DND-41 (cell line): Measurements from ENCODE around the gene ARHGEF6.

Experiments
- ATAC-seq: fragments of 200-7000 bp; cut with Tn5 transposase; 3 replicates; pipeline ENCODE4 v1.9.1; 2021; ENCODE audit warnings: low read depth; ENCODE audit not compliant: insufficient read depth
- DNase-seq: peaks from one replicate; pipeline ENCODE4 v3.0.0-alpha.2; 2020
- H2AFZ ChIP-seq: 2 replicates; pipeline ENCODE4 v1.6.0; 2012; ENCODE audit warnings: low read depth, low read length
- H3K27ac ChIP-seq: 2 replicates; pipeline ENCODE4 v1.5.1; 2012; ENCODE audit warnings: low read length, inconsistent platforms
- H3K27me3 ChIP-seq: fragments of 200-600 bp; sonication (generic); 2 replicates; pipeline ENCODE4 v1.6.0; 2012; ENCODE audit warnings: low read length, mild to moderate bottlenecking, inconsistent platforms; ENCODE audit not compliant: insufficient read depth, poor library complexity
- H3K36me3 ChIP-seq: 2 replicates; pipeline ENCODE4 v1.5.1; 2012; ENCODE audit warnings: low read length, inconsistent platforms; ENCODE audit not compliant: insufficient read depth
- H3K4me1 ChIP-seq: 2 replicates; pipeline ENCODE4 v1.5.1; 2012; ENCODE audit warnings: mild to moderate bottlenecking, low read length; ENCODE audit not compliant: insufficient read depth
- H3K4me2 ChIP-seq: 2 replicates; pipeline ENCODE4 v1.6.0; 2012; ENCODE audit warnings: mild to moderate bottlenecking, moderate library complexity, low read length, inconsistent platforms; ENCODE audit not compliant: insufficient read depth
- H3K4me3 ChIP-seq, 2 experiments: fragments of 200-600 bp in 1 of 2; shearing (Covaris generic) in 1 of 2; 2 replicates each; pipeline ENCODE4 v1.5.1; 2012 to 2016; ENCODE audit warnings: inconsistent platforms in 2 of 2, low read length in 2 of 2, mild to moderate bottlenecking in 2 of 2, low read depth in 1 of 2, moderate library complexity in 1 of 2
- H3K79me2 ChIP-seq: 2 replicates; pipeline ENCODE4 v1.6.0; 2012; ENCODE audit warnings: low read length, inconsistent platforms; ENCODE audit not compliant: insufficient read depth
- H3K9ac ChIP-seq: 2 replicates; pipeline ENCODE4 v1.6.0; 2012; ENCODE audit warnings: low read depth, mild to moderate bottlenecking, inconsistent platforms, low read length, moderate library complexity
- H3K9me3 ChIP-seq: 2 replicates; pipeline ENCODE4 v1.5.1; 2012; ENCODE audit warnings: low read length, moderate library complexity, mild to moderate bottlenecking, inconsistent platforms; ENCODE audit not compliant: insufficient read depth, severe bottlenecking
- H4K20me1 ChIP-seq: 2 replicates; pipeline ENCODE4 v1.6.0; 2012; ENCODE audit warnings: low read length; ENCODE audit not compliant: insufficient read depth
- EZH2 ChIP-seq: IDR thresholded peaks from 3 replicates; pipeline ENCODE4 v1.6.1; 2012; ENCODE audit warnings: borderline replicate concordance, low read depth, mild to moderate bottlenecking, moderate library complexity, low read length, inconsistent platforms; ENCODE audit not compliant: severe bottlenecking
- TF ChIP-seq, protein P1 (sequence below): IDR thresholded peaks from 2 replicates; pipeline ENCODE4 v1.5.1; 2012; ENCODE audit warnings: borderline replicate concordance, low read length, moderate library complexity, mild to moderate bottlenecking; ENCODE audit not compliant: poor library complexity, severe bottlenecking; ENCODE audit errors: extremely low read depth

Gene ARHGEF6, protein sequence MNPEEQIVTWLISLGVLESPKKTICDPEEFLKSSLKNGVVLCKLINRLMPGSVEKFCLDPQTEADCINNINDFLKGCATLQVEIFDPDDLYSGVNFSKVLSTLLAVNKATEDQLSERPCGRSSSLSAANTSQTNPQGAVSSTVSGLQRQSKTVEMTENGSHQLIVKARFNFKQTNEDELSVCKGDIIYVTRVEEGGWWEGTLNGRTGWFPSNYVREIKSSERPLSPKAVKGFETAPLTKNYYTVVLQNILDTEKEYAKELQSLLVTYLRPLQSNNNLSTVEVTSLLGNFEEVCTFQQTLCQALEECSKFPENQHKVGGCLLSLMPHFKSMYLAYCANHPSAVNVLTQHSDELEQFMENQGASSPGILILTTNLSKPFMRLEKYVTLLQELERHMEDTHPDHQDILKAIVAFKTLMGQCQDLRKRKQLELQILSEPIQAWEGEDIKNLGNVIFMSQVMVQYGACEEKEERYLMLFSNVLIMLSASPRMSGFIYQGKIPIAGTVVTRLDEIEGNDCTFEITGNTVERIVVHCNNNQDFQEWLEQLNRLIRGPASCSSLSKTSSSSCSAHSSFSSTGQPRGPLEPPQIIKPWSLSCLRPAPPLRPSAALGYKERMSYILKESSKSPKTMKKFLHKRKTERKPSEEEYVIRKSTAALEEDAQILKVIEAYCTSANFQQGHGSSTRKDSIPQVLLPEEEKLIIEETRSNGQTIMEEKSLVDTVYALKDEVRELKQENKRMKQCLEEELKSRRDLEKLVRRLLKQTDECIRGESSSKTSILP

DNA sequence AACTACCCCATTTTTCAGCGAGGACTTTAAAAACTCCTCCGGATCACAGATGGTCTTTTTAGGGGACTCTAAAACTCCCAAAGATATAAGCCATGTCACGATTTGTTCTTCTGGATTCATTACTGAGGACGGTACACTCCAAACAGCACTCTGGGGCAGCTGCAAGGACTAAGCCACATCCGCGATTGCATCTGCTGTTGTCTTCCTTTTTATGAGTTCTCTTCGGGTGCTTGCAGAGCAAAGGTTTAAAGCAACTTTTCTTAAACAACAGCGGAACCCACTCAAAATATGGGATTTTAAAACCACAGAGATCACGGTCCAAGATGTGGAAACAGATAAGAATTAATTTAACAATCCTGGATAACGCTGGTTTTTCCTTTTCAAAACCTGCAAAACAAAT lies at the start of gene ARHGEF6:
ARHGEF6 (minus strand) TSS at position 170 of the 400 bp plus-strand sequence; CDS start at position 120, 50 bp downstream.
- DNase-seq (peak; percentile 77), ATAC-seq (peak; percentile 80)
- Histone ChIP-seq H3K4me3 (peak within 1 kb of the TSS; percentile 41 to 56), H3K4me1 (peaks cover 69% of the 10 kb centered on the region), H3K9me3 (no peaks in the 10 kb centered on the region), H2AFZ (peak within 1 kb of the TSS; percentile 72), H3K27ac (peak within 1 kb of the TSS; percentile 85), H3K27me3 (no peaks in the 10 kb centered on the region), H3K9ac (peak within 1 kb of the TSS; percentile 68), H4K20me1 (no peaks in the 10 kb centered on the region), H3K4me2 (peak within 1 kb of the TSS; percentile 72), H3K79me2 (peaks cover 49% of the 10 kb centered on the region), H3K36me3 (0 out of 2 replicates have a peak, but pooled peaks cover 7% of the 10 kb centered on the region)
- TF ChIP-seq, protein P1, sequence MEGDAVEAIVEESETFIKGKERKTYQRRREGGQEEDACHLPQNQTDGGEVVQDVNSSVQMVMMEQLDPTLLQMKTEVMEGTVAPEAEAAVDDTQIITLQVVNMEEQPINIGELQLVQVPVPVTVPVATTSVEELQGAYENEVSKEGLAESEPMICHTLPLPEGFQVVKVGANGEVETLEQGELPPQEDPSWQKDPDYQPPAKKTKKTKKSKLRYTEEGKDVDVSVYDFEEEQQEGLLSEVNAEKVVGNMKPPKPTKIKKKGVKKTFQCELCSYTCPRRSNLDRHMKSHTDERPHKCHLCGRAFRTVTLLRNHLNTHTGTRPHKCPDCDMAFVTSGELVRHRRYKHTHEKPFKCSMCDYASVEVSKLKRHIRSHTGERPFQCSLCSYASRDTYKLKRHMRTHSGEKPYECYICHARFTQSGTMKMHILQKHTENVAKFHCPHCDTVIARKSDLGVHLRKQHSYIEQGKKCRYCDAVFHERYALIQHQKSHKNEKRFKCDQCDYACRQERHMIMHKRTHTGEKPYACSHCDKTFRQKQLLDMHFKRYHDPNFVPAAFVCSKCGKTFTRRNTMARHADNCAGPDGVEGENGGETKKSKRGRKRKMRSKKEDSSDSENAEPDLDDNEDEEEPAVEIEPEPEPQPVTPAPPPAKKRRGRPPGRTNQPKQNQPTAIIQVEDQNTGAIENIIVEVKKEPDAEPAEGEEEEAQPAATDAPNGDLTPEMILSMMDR: no peak
- TF ChIP-seq EZH2: no peak

DNA sequence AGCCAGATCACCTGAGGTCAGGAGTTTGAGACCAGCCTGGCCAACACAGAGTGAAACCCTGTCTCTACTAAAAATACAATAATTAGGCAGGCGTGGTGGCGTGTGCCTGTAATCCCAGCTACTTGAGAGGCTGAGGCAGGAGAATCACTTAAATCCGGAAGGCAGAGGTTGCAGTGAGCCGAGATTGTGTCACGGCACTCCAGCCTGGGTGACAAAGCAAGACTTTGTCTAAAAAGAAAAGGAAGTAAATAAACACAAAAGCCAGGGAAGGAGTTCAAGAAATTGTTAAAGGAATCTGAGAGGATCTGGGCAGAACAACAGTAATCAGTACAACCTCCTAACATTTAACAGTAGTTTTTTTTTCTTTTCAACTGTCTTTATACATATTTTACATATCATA lies 48.7 kb upstream of the ARHGEF6 start:
- no peak overlapping the region for H3K9ac ChIP-seq
- no peak overlapping the region for H3K27ac ChIP-seq
- no peak overlapping the region for H2AFZ ChIP-seq
- TF ChIP-seq, protein P1: no peak
- no peak for TF ChIP-seq EZH2
- H3K4me1 ChIP-seq: no peaks in the 10 kb centered on the region
- H3K4me3 ChIP-seq: no peak overlapping the region
- no peak for DNase-seq
- no peaks in the 10 kb centered on the region for H4K20me1 ChIP-seq
- H3K36me3 ChIP-seq: no peaks in the 10 kb centered on the region
- no peaks in the 10 kb centered on the region for H3K27me3 ChIP-seq
- H3K4me2 ChIP-seq: no peak overlapping the region
- no peak for ATAC-seq
- H3K79me2 ChIP-seq: no peaks in the 10 kb centered on the region
- no peaks in the 10 kb centered on the region for H3K9me3 ChIP-seq

DNA sequence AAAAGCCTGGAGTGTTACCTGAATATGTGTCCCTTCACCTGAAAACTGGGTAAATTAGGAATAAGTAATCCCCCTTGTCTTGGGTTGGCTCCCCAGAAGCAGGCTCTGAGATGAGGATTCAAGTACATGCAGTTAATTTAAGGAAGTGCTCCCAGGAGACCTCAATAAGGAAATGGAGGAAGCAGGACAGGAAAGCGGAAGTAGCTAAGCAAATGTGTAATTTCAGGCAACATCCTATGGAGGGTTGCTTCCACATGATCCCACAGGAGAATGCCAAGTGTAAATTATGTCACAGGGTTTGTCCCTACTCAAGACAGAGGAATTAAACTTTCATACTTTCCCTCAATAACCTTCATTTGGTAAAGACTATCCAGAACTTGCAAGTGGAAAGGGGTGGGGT lies 48.1 kb upstream of the ARHGEF6 start:
- Histone ChIP-seq H3K9ac (no peak overlapping the region), H3K27ac (no peak overlapping the region), H3K9me3 (no peaks in the 10 kb centered on the region), H3K36me3 (no peaks in the 10 kb centered on the region), H3K4me1 (no peaks in the 10 kb centered on the region), H3K79me2 (no peaks in the 10 kb centered on the region), H4K20me1 (no peaks in the 10 kb centered on the region), H2AFZ (no peak overlapping the region), H3K4me3 (no peak overlapping the region), H3K4me2 (no peak overlapping the region), H3K27me3 (no peaks in the 10 kb centered on the region)
- TF ChIP-seq, protein P1: no peak
- no peak for TF ChIP-seq EZH2
- ATAC-seq (no peak), DNase-seq (no peak)
